Lung (tissue), 12 donors: ENCODE results near the gene SERPINA5. TPM values are rescaled to one million over a fixed set of nuclear protein-coding genes. Genes with fewer than 3 reads are reported as not detected.

Experiments used
- ATAC-seq: fragments of 200-7000 bp; cut with Tn5 transposase; one replicate; pipeline ENCODE4 v1.9.1; 2020; ENCODE audit warnings: moderate number of reproducible peaks; ENCODE audit not compliant: insufficient read depth, low FRiP score
- DNase-seq, 3 donors: peaks; one replicate each; pipeline ENCODE4 v3.0.0-alpha.2; 2013 to 2017
- H3K27ac ChIP-seq, 2 donors: one replicate each; pipeline ENCODE4 v1.5.1; 2013; ENCODE audit warnings: mild to moderate bottlenecking in 2 of 2, moderate library complexity in 2 of 2, control low read depth in 1 of 2, inconsistent platforms in 1 of 2, low read depth in 1 of 2, low read length in 1 of 2
- H3K27me3 ChIP-seq, 3 donors: one replicate each; pipeline ENCODE4 v1.5.1; 2013; ENCODE audit warnings: low read length in 2 of 3; ENCODE audit not compliant: control insufficient read depth in 3 of 3, insufficient read depth in 3 of 3
- H3K36me3 ChIP-seq, 4 donors: one replicate each; pipeline ENCODE4 v1.5.1; 2013; ENCODE audit warnings: low read length in 4 of 4, mild to moderate bottlenecking in 1 of 4, moderate library complexity in 1 of 4; ENCODE audit not compliant: control insufficient read depth in 4 of 4, insufficient read depth in 4 of 4
- H3K4me1 ChIP-seq, 5 donors: one replicate each; pipeline ENCODE4 v1.5.1; 2013; ENCODE audit warnings: low read length in 5 of 5, mild to moderate bottlenecking in 2 of 5, moderate library complexity in 1 of 5; ENCODE audit not compliant: control insufficient read depth in 5 of 5, insufficient read depth in 5 of 5
- H3K4me3 ChIP-seq: one replicate; pipeline ENCODE4 v1.5.1; 2013; ENCODE audit warnings: mild to moderate bottlenecking, control low read depth, moderate library complexity
- H3K9ac ChIP-seq, 2 donors: one replicate each; pipeline ENCODE4 v1.5.1; 2013; ENCODE audit warnings: low read length in 2 of 2, control low read depth in 1 of 2; ENCODE audit not compliant: insufficient read depth in 1 of 2
- H3K9me3 ChIP-seq, 4 donors: one replicate each; pipeline ENCODE4 v1.5.1; 2013; ENCODE audit warnings: low read length in 3 of 4, mild to moderate bottlenecking in 1 of 4, moderate library complexity in 1 of 4; ENCODE audit not compliant: control insufficient read depth in 4 of 4, insufficient read depth in 3 of 4
- WGBS, 2 donors: extraction: QIAGEN DNeasy Blood & Tissue Kit; methylation state at CpG; one replicate each; pipeline ENCODE4 v1.1.7; 2013; 5-methylcytosine and 5-hydroxymethylcytosine counted together
- polyA plus RNA-seq, 2 donors: library from polyadenylated mRNA; stranded (reverse); fragments of 200-250 nt; gene quantifications; one replicate each; pipeline ENCODE4 v1.2.1, GENCODE V29; 2013
- total RNA-seq, 2 donors: library from RNA; depleted of rRNA in 1 of 2; stranded (reverse); fragments of >200 nt in 1 of 2; gene quantifications; one replicate each; pipeline ENCODE4 v1.2.1, GENCODE V29; 2014 to 2021
- TF ChIP-seq, protein P1 (sequence below): IDR thresholded peaks from 2 replicates; pipeline ENCODE4 v1.5.1; 2012; ENCODE audit warnings: mild to moderate bottlenecking; ENCODE audit errors: control extremely low read depth, extremely low read depth
- donor health status: control.
- donor health status: control.
- donor health status: Bipolar disorder and iron deficiency.
- donor health status: healthy.
- donor health status: DM: yes; HTN: yes; CAD: no.

The SERPINA5 gene
- total and polyA plus RNA-seq, 4 donors = 0.14 to 4.3 (median 0.52) TPM; not detected in 1

DNA sequence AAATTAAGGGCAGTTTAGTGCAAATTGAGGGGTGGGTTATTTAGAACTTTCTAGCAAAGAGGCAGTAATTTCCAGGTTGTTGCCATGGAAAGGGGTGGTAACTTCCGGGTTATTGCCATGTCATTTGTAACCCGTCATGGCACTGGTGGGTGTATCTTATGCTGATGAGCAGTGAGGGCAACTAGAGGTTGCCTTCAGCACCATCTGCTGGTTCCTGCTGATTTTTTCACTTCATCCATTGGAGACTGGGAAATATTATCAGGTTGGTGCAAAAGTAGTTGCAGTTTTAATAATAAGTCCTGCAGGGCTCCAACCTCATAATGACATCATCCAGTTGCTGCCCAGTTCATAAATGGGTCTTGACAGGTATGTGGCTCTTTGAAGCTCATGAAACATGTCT is 44.4 kb upstream of the SERPINA5 start:
- H3K4me1 ChIP-seq = no peaks in the 10 kb centered on the region
- no peaks in the 10 kb centered on the region for H3K36me3 ChIP-seq
- no peak overlapping the region for H3K27ac ChIP-seq
- H3K9ac ChIP-seq = no peak overlapping the region
- WGBS, 2 donors = 51 to 62% methylated on average over 2 of the region's 2 CpGs
- H3K9me3 ChIP-seq = peaks cover 0 to 2% (median 0%) of the 10 kb centered on the region in 4 donors
- ATAC-seq (no peak), DNase-seq (no peak)
- no peak overlapping the region for H3K4me3 ChIP-seq
- TF ChIP-seq, protein P1, sequence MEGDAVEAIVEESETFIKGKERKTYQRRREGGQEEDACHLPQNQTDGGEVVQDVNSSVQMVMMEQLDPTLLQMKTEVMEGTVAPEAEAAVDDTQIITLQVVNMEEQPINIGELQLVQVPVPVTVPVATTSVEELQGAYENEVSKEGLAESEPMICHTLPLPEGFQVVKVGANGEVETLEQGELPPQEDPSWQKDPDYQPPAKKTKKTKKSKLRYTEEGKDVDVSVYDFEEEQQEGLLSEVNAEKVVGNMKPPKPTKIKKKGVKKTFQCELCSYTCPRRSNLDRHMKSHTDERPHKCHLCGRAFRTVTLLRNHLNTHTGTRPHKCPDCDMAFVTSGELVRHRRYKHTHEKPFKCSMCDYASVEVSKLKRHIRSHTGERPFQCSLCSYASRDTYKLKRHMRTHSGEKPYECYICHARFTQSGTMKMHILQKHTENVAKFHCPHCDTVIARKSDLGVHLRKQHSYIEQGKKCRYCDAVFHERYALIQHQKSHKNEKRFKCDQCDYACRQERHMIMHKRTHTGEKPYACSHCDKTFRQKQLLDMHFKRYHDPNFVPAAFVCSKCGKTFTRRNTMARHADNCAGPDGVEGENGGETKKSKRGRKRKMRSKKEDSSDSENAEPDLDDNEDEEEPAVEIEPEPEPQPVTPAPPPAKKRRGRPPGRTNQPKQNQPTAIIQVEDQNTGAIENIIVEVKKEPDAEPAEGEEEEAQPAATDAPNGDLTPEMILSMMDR = no peak
- H3K27me3 ChIP-seq = peaks cover 0 to 8% (median 0%) of the 10 kb centered on the region in 3 donors

- TF ChIP-seq, protein P1 = no peak
- DNase-seq (no peak), ATAC-seq (no peak)
- no peak overlapping the region for H3K9ac ChIP-seq
- peaks cover 0 to 8% (median 0%) of the 10 kb centered on the region in 3 donors for H3K27me3 ChIP-seq
- no peak overlapping the region for H3K27ac ChIP-seq
- no peak overlapping the region for H3K4me3 ChIP-seq
- H3K36me3 ChIP-seq = no peaks in the 10 kb centered on the region
- WGBS, 2 donors = 79 to 83% methylated on average over 6 of the region's 6 CpGs
- no peaks in the 10 kb centered on the region for H3K4me1 ChIP-seq
- H3K9me3 ChIP-seq = peaks cover 0 to 2% (median 0%) of the 10 kb centered on the region in 4 donors
Observed at GRCh38 chr14:94538070-94538740, 43.0 kb upstream of the SERPINA5 start.

GRCh38 chr14:94539181-94539580 is 42.0 kb upstream of the SERPINA5 start:
- no peak overlapping the region for H3K4me3 ChIP-seq
- TF ChIP-seq, protein P1 = no peak
- no peak overlapping the region for H3K9ac ChIP-seq
- no peaks in the 10 kb centered on the region for H3K4me1 ChIP-seq
- no peak for DNase-seq
- H3K9me3 ChIP-seq = no peaks in the 10 kb centered on the region
- no peak overlapping the region for H3K27ac ChIP-seq
- 74 to 84% methylated on average over 7 of the region's 7 CpGs for WGBS, 2 donors
- H3K27me3 ChIP-seq = peaks cover 0 to 5% (median 0%) of the 10 kb centered on the region in 3 donors
- H3K36me3 ChIP-seq = no peaks in the 10 kb centered on the region
- ATAC-seq = no peak
